Activated CD4-positive, alpha-beta T cell treated with anti-CD3 and anti-CD28 coated beads, Interleukin-2, amount 50 U/mL, for 1 hour (primary cell): Measurements from ENCODE around the gene RTL10.

ENCODE experiments used
- DNase-seq: peaks from one replicate; pipeline ENCODE4 v3.0.0-alpha.2; 2020

RTL10 gene

GRCh38 chr22:19821523-19822300 lies 33.0 kb downstream of the RTL10 start:
- no peak for DNase-seq

DNA sequence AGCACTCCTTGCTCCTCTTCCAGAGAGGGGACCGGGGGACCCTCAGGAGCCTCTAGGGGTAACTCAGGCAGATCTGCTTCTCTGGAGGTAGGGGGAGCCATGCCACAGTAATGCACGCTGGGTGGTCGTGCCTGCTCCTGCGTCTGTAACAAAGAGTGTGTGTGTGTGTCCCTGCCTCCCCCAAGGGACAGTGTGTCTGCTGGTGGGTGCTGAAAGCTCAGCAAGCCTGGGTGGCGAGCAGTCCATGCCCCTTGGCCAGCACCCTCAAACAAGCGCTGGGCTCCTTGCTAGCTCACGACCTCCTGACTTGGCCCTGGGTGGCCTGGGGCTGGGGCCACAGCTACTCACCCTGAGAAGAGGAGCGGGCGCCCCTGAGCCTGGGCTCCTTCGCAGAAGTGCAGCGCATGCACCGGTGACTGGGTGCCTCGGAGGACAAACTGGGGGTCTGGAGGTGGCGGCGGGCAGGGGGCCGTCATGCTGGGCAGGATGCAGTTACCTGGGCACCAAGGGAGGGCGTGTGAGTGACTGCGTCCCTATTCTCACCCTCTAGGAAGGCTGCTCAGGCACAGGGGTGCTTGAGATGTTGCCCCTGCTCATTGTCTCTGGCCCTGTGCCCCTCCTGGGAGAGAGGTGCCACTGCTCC lies 33.7 kb downstream of the RTL10 start:
- DNase-seq = no peak

DNA sequence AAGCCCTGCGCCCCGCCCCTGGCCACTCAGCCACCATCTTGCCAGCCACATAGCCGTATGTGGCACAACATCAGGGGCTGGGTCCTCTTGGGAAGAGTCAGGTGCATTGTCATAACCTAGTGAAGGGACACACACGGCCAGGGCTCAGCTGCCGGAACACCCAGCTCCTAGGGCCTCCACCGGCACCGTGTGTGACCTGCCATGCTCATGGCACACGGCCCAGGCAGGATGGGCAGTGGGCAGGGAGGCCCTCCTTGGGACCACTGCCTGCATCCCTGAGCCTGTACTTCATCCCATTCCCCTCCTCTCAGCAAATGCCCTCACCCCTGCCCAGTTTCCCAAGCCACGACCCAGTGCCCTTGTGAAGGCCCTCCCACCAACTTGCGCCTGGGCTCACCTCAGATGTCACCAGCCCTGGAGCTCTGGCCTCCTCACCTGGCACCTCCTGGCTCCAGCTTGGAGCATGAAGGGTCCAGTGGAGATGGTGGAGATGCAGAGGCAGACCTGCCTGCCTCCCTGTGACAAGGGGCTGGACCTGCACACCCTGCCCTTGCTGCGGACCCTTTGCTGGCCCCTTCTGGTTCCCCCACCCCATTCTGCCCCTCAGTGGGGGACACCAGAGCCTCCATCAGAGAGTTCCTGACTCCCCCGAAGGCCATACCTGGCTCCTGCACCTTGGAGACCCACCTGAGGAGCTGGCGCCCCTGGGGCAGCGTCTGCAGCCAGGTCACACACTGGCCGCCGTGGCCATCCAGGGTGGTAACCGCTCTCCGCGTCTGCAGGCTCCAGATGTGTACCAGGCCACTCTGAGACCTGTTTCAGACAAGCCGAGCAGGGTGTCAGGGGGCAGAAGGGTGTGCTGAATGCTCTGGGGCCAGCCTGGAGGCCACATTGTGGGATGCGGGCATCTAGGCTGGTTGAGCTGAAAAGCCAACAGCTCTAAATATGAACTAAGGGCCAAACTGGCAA lies 34.5 kb downstream of the RTL10 start:
- DNase-seq = no peak

GRCh38 chr22:19819208-19819910 lies 35.3 kb downstream of the RTL10 start:
- no peak for DNase-seq

- no peak for DNase-seq
Measured at GRCh38 chr22:19818324-19819207, 36.1 kb downstream of the RTL10 start.

GRCh38 chr22:19816372-19817119 lies 38.1 kb downstream of the RTL10 start:
- no peak for DNase-seq

- no peak for DNase-seq
Measured at GRCh38 chr22:19815823-19816290, 38.8 kb downstream of the RTL10 start.

DNA sequence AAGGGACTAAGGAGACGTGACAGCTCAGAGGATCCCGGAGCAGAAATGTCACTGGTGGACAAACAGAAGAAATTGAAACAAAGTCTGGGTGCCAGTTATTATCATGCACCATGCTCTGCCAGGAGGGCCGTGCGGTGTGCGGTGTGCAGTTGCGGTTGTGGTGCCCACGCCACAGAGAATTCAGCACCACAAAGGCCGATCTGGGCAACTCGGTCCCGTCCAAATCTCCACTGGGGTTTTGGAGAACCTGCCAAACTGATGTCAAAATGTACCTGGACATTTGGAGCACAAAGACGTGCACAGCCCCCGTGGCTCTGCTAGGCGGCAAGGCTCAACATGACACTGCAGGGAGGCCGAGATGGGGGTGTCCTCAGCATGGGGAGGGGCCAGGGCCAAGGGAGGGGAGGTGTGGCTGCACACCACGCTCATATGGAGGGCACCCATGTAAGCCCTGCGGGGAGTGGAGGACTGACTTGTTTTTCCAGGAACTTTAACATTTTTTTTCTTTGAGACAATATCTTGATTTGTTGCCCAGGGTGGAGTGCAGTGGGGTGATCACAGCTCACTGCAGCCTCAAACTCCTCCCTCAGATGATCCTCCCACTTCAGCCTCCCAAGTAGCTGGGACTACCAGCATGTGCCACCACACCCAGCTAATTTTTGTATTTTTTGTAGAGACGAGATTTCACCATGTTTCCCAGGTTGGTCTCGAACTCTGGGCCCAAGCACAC lies 39.4 kb downstream of the RTL10 start:
- no peak for DNase-seq

DNA sequence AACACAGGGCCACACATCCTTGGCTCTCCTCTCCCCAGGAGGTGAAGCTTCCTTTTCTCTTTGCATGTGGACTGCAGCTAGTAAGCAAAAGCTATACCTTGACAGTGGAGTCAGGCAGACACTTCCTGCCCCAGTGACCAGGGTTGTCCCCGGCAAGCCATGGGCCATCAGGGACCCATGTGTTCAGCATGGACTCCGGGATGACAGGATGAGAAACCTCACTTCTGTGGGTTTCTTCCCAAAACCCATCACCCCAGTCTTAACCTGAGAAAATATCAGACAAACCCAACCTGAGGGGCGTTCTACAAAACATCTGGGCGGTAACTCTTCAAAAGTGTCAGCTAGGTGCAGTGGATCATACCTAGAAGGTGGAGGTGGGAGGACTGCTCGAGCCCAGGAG lies 40.2 kb downstream of the RTL10 start:
- DNase-seq = no peak

DNA sequence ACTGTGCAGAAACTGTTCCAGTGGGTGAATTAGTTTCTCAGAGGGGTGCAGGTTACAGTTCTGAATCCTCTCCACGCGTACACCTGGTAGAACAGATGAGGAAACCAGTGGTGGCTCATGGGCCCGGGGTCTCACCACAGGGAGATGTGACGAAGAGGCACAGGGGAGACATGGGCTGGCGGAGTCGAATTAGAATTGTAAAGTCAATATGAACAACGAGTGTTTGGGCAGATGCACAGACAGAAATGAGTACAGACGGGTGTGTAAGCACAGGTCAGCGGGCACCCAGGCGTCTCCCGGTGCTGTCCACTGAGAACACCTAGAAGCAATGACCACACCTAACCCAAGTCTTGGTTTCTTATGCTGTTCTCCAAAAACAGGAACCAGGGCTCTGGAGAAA lies 41.8 kb downstream of the RTL10 start:
- no peak for DNase-seq

GRCh38 chr22:19811811-19812771 lies 42.6 kb downstream of the RTL10 start:
- DNase-seq = no peak

GRCh38 chr22:19811211-19811621 lies 43.5 kb downstream of the RTL10 start:
- DNase-seq = no peak

GRCh38 chr22:19810381-19811201 lies 44.1 kb downstream of the RTL10 start:
- DNase-seq = no peak

- DNase-seq = no peak
Measured at GRCh38 chr22:19809741-19810140, 44.9 kb downstream of the RTL10 start.

DNA sequence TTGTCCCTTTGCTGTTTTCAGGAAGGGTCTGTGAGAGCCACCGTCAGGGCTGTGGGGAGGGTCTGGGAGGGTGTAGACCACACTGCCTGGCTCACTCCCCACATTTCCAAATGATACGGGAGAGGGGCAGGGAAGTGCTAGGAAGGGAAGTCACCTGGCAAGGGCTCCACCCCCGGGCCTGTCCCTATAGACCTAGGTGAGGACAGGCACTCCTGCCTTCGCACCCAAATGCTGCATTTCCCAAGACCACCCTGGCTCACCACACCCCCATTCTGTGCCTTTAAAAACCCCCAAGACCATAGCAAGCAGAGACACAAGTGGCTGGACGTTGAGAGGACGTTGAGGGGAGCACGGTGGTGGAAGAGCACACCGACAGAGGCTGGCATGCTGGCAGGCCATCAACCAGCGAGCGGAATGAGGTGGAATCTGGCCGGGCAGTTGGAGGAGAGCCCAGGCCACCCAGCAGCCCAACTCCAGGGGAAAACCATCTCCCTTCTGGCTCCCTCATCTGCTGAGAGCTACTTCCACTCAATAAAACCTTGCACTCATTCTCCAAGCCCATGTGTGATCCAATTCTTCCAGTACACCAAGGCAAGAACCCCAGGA lies 45.7 kb downstream of the RTL10 start:
- DNase-seq = no peak

- no peak for DNase-seq
Measured at GRCh38 chr22:19807914-19808872, 46.5 kb downstream of the RTL10 start.
